Ishikawa (cell line): ENCODE measurements around the gene GPR17.

Experiments used
- CEBPB ChIP-seq: IDR thresholded peaks from 2 replicates; pipeline ENCODE4 v1.6.1; 2012
- CREB1 ChIP-seq: IDR thresholded peaks from 2 replicates; pipeline ENCODE4 v1.6.1; 2012; ENCODE audit warnings: low read depth
- EGR1 ChIP-seq: IDR thresholded peaks from 2 replicates; pipeline ENCODE4 v1.6.1; 2012
- EP300 ChIP-seq: IDR thresholded peaks from 2 replicates; pipeline ENCODE4 v1.6.1; 2012; ENCODE audit warnings: borderline replicate concordance
- FOXM1 ChIP-seq: IDR thresholded peaks from 2 replicates; pipeline ENCODE4 v1.6.1; 2012; ENCODE audit warnings: low read depth, borderline replicate concordance
- MAX ChIP-seq: IDR thresholded peaks from 2 replicates; pipeline ENCODE4 v1.6.1; 2012
- NFIC ChIP-seq: IDR thresholded peaks from 2 replicates; pipeline ENCODE4 v1.6.1; 2012
- RAD21 ChIP-seq: IDR thresholded peaks from 2 replicates; pipeline ENCODE4 v1.6.1; 2012; ENCODE audit warnings: low read depth
- TAF1 ChIP-seq: IDR thresholded peaks from 2 replicates; pipeline ENCODE4 v1.6.1; 2012; ENCODE audit warnings: low read depth, mild to moderate bottlenecking
- TCF12 ChIP-seq: IDR thresholded peaks from 2 replicates; pipeline ENCODE4 v1.6.1; 2012; ENCODE audit warnings: low read depth
- TEAD4 ChIP-seq: IDR thresholded peaks from 2 replicates; pipeline ENCODE4 v1.6.1; 2012
- YY1 ChIP-seq: IDR thresholded peaks from 2 replicates; pipeline ENCODE4 v1.6.1; 2012; ENCODE audit warnings: low read depth
- ZBTB7A ChIP-seq: IDR thresholded peaks from 2 replicates; pipeline ENCODE4 v1.6.1; 2012; ENCODE audit warnings: low read depth
- TF ChIP-seq, protein P1 (sequence below): IDR thresholded peaks from 2 replicates; pipeline ENCODE4 v1.6.1; 2012; ENCODE audit warnings: low read depth, mild to moderate bottlenecking
- TF ChIP-seq, protein P2 (sequence below): IDR thresholded peaks from 2 replicates; pipeline ENCODE4 v1.6.1; 2012

Gene GPR17

GRCh38 chr2:127599211-127599610 is 46.7 kb upstream of the GPR17 start:
- TF ChIP-seq, protein P1, sequence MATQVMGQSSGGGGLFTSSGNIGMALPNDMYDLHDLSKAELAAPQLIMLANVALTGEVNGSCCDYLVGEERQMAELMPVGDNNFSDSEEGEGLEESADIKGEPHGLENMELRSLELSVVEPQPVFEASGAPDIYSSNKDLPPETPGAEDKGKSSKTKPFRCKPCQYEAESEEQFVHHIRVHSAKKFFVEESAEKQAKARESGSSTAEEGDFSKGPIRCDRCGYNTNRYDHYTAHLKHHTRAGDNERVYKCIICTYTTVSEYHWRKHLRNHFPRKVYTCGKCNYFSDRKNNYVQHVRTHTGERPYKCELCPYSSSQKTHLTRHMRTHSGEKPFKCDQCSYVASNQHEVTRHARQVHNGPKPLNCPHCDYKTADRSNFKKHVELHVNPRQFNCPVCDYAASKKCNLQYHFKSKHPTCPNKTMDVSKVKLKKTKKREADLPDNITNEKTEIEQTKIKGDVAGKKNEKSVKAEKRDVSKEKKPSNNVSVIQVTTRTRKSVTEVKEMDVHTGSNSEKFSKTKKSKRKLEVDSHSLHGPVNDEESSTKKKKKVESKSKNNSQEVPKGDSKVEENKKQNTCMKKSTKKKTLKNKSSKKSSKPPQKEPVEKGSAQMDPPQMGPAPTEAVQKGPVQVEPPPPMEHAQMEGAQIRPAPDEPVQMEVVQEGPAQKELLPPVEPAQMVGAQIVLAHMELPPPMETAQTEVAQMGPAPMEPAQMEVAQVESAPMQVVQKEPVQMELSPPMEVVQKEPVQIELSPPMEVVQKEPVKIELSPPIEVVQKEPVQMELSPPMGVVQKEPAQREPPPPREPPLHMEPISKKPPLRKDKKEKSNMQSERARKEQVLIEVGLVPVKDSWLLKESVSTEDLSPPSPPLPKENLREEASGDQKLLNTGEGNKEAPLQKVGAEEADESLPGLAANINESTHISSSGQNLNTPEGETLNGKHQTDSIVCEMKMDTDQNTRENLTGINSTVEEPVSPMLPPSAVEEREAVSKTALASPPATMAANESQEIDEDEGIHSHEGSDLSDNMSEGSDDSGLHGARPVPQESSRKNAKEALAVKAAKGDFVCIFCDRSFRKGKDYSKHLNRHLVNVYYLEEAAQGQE = no peak
- TF ChIP-seq, protein P2, sequence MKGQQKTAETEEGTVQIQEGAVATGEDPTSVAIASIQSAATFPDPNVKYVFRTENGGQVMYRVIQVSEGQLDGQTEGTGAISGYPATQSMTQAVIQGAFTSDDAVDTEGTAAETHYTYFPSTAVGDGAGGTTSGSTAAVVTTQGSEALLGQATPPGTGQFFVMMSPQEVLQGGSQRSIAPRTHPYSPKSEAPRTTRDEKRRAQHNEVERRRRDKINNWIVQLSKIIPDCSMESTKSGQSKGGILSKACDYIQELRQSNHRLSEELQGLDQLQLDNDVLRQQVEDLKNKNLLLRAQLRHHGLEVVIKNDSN = no peak
- no peak for TF ChIP-seq NFIC
- TF ChIP-seq RAD21 = no peak
- TF ChIP-seq TAF1 = no peak
- no peak for TF ChIP-seq TEAD4
- TF ChIP-seq CREB1 = no peak
- no peak for TF ChIP-seq FOXM1
- TF ChIP-seq EP300 = no peak
- TF ChIP-seq MAX = no peak
- no peak for TF ChIP-seq TCF12
- no peak for TF ChIP-seq ZBTB7A

- TF ChIP-seq TCF12 (no peak), CREB1 (no peak), MAX (no peak), CEBPB (no peak), EP300 (no peak), YY1 (no peak), FOXM1 (no peak), NFIC (no peak), TEAD4 (no peak), TAF1 (no peak), EGR1 (no peak), RAD21 (no peak), ZBTB7A (no peak)
- TF ChIP-seq, protein P1 = no peak
- TF ChIP-seq, protein P2 = no peak
Observed at GRCh38 chr2:127604986-127605385, 41.0 kb upstream of the GPR17 start.

- TF ChIP-seq NFIC = no peak
- TF ChIP-seq, protein P1 = no peak
- no peak for TF ChIP-seq MAX
- TF ChIP-seq CREB1 = no peak
- no peak for TF ChIP-seq YY1
- TF ChIP-seq RAD21 = no peak
- TF ChIP-seq TAF1 = no peak
- no peak for TF ChIP-seq CEBPB
- TF ChIP-seq ZBTB7A = no peak
- no peak for TF ChIP-seq EP300
- no peak for TF ChIP-seq FOXM1
- TF ChIP-seq TCF12 = no peak
- TF ChIP-seq, protein P2 = no peak
- TF ChIP-seq TEAD4 = no peak
- TF ChIP-seq EGR1 = no peak
Observed at GRCh38 chr2:127605691-127606263, 40.2 kb upstream of the GPR17 start.
